ENCODE results near the gene GRM8. TPM values are rescaled to one million over a fixed set of nuclear protein-coding genes. Genes with fewer than 3 reads are reported as not detected.

GRM8 gene
- total RNA-seq, 1 donor from 2014 or later: 2.2 TPM

DNA sequence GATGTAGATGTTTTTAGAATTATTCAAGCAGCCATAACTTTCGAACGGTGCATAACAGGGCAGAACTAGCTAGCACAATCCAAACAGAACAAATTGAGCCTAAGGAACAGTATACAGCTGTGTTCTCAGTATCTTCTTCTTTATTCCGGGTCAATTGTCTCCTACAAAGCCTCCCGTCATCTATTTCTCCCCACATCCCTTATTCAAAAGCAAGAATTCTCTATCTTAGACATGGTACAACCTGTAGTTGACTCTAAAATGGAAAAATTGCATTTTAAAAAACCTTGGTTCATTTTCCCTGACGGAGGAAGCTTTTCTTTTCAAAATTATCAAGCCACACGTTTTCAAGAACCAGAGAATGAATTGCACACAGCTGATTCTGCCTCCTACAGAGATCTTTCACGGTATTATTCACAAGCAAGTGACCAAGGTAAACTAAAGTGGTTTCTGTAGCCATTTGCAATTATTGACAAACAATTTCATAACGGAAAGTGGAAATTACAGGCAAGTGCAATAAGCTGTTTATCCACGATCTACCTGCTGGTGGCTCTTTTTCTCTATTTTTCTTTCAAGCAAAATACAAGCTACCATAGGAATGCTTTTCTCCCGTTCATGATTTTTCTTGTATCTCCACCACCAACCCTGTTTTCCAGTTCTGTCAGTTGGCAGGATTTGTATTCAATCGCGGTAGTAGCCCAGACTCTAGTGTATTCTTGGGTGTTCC lies 2.3 kb downstream of the GRM8 start:
- no peak overlapping the region for H3K4me2 ChIP-seq (ENCODE audit: low read length)
- no peaks in the 10 kb centered on the region for H3K36me3 ChIP-seq (ENCODE audit: insufficient read depth, low read length)
- no peak for DNase-seq (ENCODE audit: low read depth)
- no peaks in the 10 kb centered on the region for H3K9me3 Mint-ChIP-seq (ENCODE audit: unreplicated experiment)
- no peaks in the 10 kb centered on the region for H3K79me2 ChIP-seq (ENCODE audit: insufficient read depth, low read length)
- H2AFZ ChIP-seq (ENCODE audit: low read depth, low read length): no peak overlapping the region
- TF ChIP-seq, protein P1, sequence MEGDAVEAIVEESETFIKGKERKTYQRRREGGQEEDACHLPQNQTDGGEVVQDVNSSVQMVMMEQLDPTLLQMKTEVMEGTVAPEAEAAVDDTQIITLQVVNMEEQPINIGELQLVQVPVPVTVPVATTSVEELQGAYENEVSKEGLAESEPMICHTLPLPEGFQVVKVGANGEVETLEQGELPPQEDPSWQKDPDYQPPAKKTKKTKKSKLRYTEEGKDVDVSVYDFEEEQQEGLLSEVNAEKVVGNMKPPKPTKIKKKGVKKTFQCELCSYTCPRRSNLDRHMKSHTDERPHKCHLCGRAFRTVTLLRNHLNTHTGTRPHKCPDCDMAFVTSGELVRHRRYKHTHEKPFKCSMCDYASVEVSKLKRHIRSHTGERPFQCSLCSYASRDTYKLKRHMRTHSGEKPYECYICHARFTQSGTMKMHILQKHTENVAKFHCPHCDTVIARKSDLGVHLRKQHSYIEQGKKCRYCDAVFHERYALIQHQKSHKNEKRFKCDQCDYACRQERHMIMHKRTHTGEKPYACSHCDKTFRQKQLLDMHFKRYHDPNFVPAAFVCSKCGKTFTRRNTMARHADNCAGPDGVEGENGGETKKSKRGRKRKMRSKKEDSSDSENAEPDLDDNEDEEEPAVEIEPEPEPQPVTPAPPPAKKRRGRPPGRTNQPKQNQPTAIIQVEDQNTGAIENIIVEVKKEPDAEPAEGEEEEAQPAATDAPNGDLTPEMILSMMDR (IDR thresholded peaks at IDR 0.05; ENCODE audit: insufficient read depth, low read depth, low read length): no peak
- no peak for TF ChIP-seq EZH2 (IDR thresholded peaks at IDR 0.05; ENCODE audit: insufficient read depth, low read length)
- peak overlapping the region; percentile 54 for H3K4me3 Mint-ChIP-seq (ENCODE audit: unreplicated experiment)
- peaks cover 69% of the 10 kb centered on the region for H3K27me3 Mint-ChIP-seq (ENCODE audit: low read depth, unreplicated experiment)
- no peaks in the 10 kb centered on the region for H3K9me3 ChIP-seq (ENCODE audit: insufficient read depth, low read depth, low read length)
- H4K20me1 ChIP-seq (ENCODE audit: insufficient read depth, low read length): no peaks in the 10 kb centered on the region
- no peak overlapping the region for H3K9ac ChIP-seq (ENCODE audit: low read length)
- FAIRE-seq: no peak
- H3K4me1 Mint-ChIP-seq (ENCODE audit: low read depth, unreplicated experiment): no peaks in the 10 kb centered on the region
- H3K27ac Mint-ChIP-seq (ENCODE audit: unreplicated experiment): no peak overlapping the region
- peaks cover 49% of the 10 kb centered on the region for H3K27me3 ChIP-seq (ENCODE audit: insufficient read depth, low read length)
- no peak overlapping the region for H3K27ac ChIP-seq (ENCODE audit: low read depth, low read length)
- no peak overlapping the region for H3K4me3 ChIP-seq (ENCODE audit: insufficient read depth, low read depth, low read length)
- H3K4me1 ChIP-seq (ENCODE audit: insufficient read depth, low read length): peaks cover 14% of the 10 kb centered on the region
- no peaks in the 10 kb centered on the region for H3K36me3 Mint-ChIP-seq (ENCODE audit: low read depth, unreplicated experiment)

DNA sequence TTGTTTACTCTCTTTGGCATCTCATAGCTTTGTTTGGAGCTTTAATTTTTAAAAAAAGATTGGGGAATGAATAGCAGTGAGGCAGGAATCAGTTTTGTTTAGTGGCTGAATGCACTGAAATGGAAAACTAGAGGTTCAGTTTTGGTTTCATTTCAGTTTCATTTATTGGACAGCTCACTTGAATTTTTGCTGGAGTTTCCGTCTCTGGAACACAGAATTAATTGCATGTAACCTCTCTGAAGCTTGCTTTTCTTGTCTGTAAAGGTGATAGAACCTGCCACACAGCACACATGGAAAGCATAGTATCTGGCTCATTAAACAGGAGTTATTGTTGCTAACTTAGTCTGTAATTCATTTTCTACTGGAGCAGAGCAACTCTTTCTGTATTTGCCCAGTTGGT lies 7.1 kb downstream of the GRM8 start:
- Histone ChIP-seq H3K36me3 (ENCODE audit: insufficient read depth, low read length) (no peaks in the 10 kb centered on the region), H3K4me1 (ENCODE audit: insufficient read depth, low read length) (no peaks in the 10 kb centered on the region), H3K27me3 (ENCODE audit: insufficient read depth, low read length) (peaks cover 24% of the 10 kb centered on the region), H3K79me2 (ENCODE audit: insufficient read depth, low read length) (no peaks in the 10 kb centered on the region), H3K9ac (ENCODE audit: low read length) (no peak overlapping the region), H3K4me2 (ENCODE audit: low read length) (no peak overlapping the region), H4K20me1 (ENCODE audit: insufficient read depth, low read length) (no peaks in the 10 kb centered on the region), H2AFZ (ENCODE audit: low read depth, low read length) (no peak overlapping the region), H3K9me3 (ENCODE audit: insufficient read depth, low read depth, low read length) (no peaks in the 10 kb centered on the region), H3K27ac (ENCODE audit: low read depth, low read length) (no peak overlapping the region), H3K4me3 (ENCODE audit: insufficient read depth, low read depth, low read length) (no peak overlapping the region)
- DNase-seq (ENCODE audit: low read depth): no peak
- H3K36me3 Mint-ChIP-seq (ENCODE audit: low read depth, unreplicated experiment): no peaks in the 10 kb centered on the region
- H3K27ac Mint-ChIP-seq (ENCODE audit: unreplicated experiment): no peak overlapping the region
- TF ChIP-seq, protein P1 (IDR thresholded peaks at IDR 0.05; ENCODE audit: insufficient read depth, low read depth, low read length): no peak
- TF ChIP-seq EZH2 (IDR thresholded peaks at IDR 0.05; ENCODE audit: insufficient read depth, low read length): no peak
- no peaks in the 10 kb centered on the region for H3K9me3 Mint-ChIP-seq (ENCODE audit: unreplicated experiment)
- H3K4me1 Mint-ChIP-seq (ENCODE audit: low read depth, unreplicated experiment): peaks cover 9% of the 10 kb centered on the region
- no peak for FAIRE-seq
- H3K4me3 Mint-ChIP-seq (ENCODE audit: unreplicated experiment): no peak overlapping the region
- H3K27me3 Mint-ChIP-seq (ENCODE audit: low read depth, unreplicated experiment): peaks cover 46% of the 10 kb centered on the region

DNA sequence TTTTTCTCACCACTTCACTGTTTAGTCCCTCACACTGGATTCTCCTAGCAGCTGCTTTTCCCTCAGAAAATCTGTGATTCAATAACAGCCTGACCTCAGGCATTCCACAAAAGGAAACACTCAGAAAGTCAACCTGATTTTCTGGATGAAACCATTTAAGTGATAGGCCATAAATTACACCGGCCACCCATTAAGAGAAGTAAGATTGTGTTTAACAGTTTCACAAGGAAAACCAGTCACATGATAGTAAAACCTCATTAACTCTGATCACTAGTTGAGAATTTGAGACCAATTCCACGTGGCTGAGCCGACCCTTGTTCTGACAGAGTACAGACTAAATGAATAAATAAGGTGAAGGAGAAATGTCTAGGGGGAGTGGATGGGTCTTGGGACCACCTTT lies 7.7 kb downstream of the GRM8 start:
- Histone ChIP-seq H3K9ac (ENCODE audit: low read length) (no peak overlapping the region), H3K4me3 (ENCODE audit: insufficient read depth, low read depth, low read length) (no peak overlapping the region), H3K79me2 (ENCODE audit: insufficient read depth, low read length) (no peaks in the 10 kb centered on the region), H2AFZ (ENCODE audit: low read depth, low read length) (no peak overlapping the region), H3K36me3 (ENCODE audit: insufficient read depth, low read length) (no peaks in the 10 kb centered on the region), H3K4me1 (ENCODE audit: insufficient read depth, low read length) (no peaks in the 10 kb centered on the region), H3K4me2 (ENCODE audit: low read length) (no peak overlapping the region), H3K9me3 (ENCODE audit: insufficient read depth, low read depth, low read length) (no peaks in the 10 kb centered on the region), H3K27me3 (ENCODE audit: insufficient read depth, low read length) (peaks cover 18% of the 10 kb centered on the region), H3K27ac (ENCODE audit: low read depth, low read length) (no peak overlapping the region), H4K20me1 (ENCODE audit: insufficient read depth, low read length) (no peaks in the 10 kb centered on the region)
- no peak overlapping the region for H3K4me3 Mint-ChIP-seq (ENCODE audit: unreplicated experiment)
- no peaks in the 10 kb centered on the region for H3K9me3 Mint-ChIP-seq (ENCODE audit: unreplicated experiment)
- no peak overlapping the region for H3K27ac Mint-ChIP-seq (ENCODE audit: unreplicated experiment)
- no peaks in the 10 kb centered on the region for H3K36me3 Mint-ChIP-seq (ENCODE audit: low read depth, unreplicated experiment)
- H3K4me1 Mint-ChIP-seq (ENCODE audit: low read depth, unreplicated experiment): peaks cover 9% of the 10 kb centered on the region
- H3K27me3 Mint-ChIP-seq (ENCODE audit: low read depth, unreplicated experiment): peaks cover 42% of the 10 kb centered on the region
- TF ChIP-seq EZH2 (IDR thresholded peaks at IDR 0.05; ENCODE audit: insufficient read depth, low read length): no peak
- TF ChIP-seq, protein P1 (IDR thresholded peaks at IDR 0.05; ENCODE audit: insufficient read depth, low read depth, low read length): no peak
- no peak for DNase-seq (ENCODE audit: low read depth)
- FAIRE-seq: no peak

Measured in astrocyte (in vitro differentiated cells and primary cell).